K562 (cell line): Measurements from ENCODE around the gene SRF. TPM values are rescaled to one million over a fixed set of nuclear protein-coding genes. Genes with fewer than 3 reads are reported as not detected.
A peak's percentile ranks its signal among the peaks of the same experiment; 100 is the strongest.

Source experiments
- ATAC-seq: fragments of 200-7000 bp; cut with Tn5 transposase; 3 replicates; pipeline ENCODE4 v1.9.1; 2020; ENCODE audit warnings: moderate library complexity
- BruUV-seq: library from RNA; stranded (reverse); fragments of 400-500 nt; replicated peaks from 2 replicates; lab custom pipeline; 2021; lab: Mats Ljungman, UMichigan
- CTCF ChIA-PET: fragments of 300-600 bp; formaldehyde crosslinking; extraction: SDS; loops from one replicate; lab custom pipeline; 2021; ENCODE audit warnings: low intra/inter-chr PET ratio; lab: Yijun Ruan, JAX
- POLR2A ChIA-PET: fragments of 300-600, 350-650 bp; sonication (Branson Sonifier 250); formaldehyde crosslinking; extraction: SDS; loops from one replicate; lab custom pipeline; 2021; ENCODE audit warnings: antibody characterized with exemption, inconsistent platforms; lab: Yijun Ruan, JAX
- DNase-seq, 4 experiments: peaks; one replicate each; pipeline versions ENCODE4 v3.0.0 to v3.0.0-alpha.2; 2011 to 2018; ENCODE audit warnings: low spot score in 3 of 4, mixed read lengths in 3 of 4; ENCODE audit errors: extremely low read depth in 1 of 4
- FAIRE-seq: peaks from 2 replicates; lab custom pipeline; 2011; peaks lifted over from hg19 to GRCh38; lab: Jason Lieb, UNC
- H2AFZ ChIP-seq: 2 replicates; pipeline ENCODE4 v1.6.0; 2011; ENCODE audit warnings: low read depth, low read length, control low read depth, inconsistent platforms
- H3K27ac ChIP-seq: fragments of 200-600 bp; 3 replicates; pipeline ENCODE4 v1.8.0; 2011; ENCODE audit warnings: low read depth, mild to moderate bottlenecking, control low read depth, inconsistent platforms, low read length, moderate library complexity, mixed read lengths; ENCODE audit errors: extremely low read depth
- H3K27me3 ChIP-seq, 2 experiments: fragments of 300-600 bp in 1 of 2; 2 replicates in 1 of 2; 3 replicates in 1 of 2; pipeline versions ENCODE4 v1.6.0 to v1.8.0; 2011; ENCODE audit warnings: inconsistent platforms in 2 of 2, low read length in 2 of 2, mild to moderate bottlenecking in 1 of 2, mixed read lengths in 1 of 2, moderate library complexity in 1 of 2; ENCODE audit not compliant: control insufficient read depth in 2 of 2, insufficient read depth in 2 of 2
- H3K36me3 ChIP-seq: fragments of 300-600 bp; 3 replicates; pipeline ENCODE4 v1.8.0; 2011; ENCODE audit warnings: mild to moderate bottlenecking, low read length, inconsistent platforms; ENCODE audit not compliant: control insufficient read depth, insufficient read depth
- H3K4me1 ChIP-seq, 2 experiments: fragments of 200-600 bp in 1 of 2; replicated peaks in 1 of 2; 2 replicates in 1 of 2; 3 replicates in 1 of 2; pipeline versions ENCODE4 v1.5.1 to v1.8.0; 2011; ENCODE audit warnings: inconsistent platforms in 2 of 2, low read length in 2 of 2, mild to moderate bottlenecking in 1 of 2, mixed read lengths in 1 of 2, moderate library complexity in 1 of 2; ENCODE audit not compliant: control insufficient read depth in 2 of 2, insufficient read depth in 2 of 2
- H3K4me2 ChIP-seq: 2 replicates; pipeline ENCODE4 v1.6.1; 2011; ENCODE audit warnings: low read length, control low read depth, inconsistent platforms, mixed read lengths; ENCODE audit not compliant: insufficient read depth
- H3K4me3 ChIP-seq: fragments of 200-600 bp; sonication (generic), shearing (Covaris generic); 2 replicates; pipeline ENCODE4 v1.5.1; 2016; ENCODE audit warnings: control low read depth, inconsistent platforms
- H3K79me2 ChIP-seq: fragments of 200-600 bp; 3 replicates; pipeline ENCODE4 v1.8.0; 2011; ENCODE audit warnings: low read length, inconsistent platforms; ENCODE audit not compliant: control insufficient read depth, insufficient read depth
- H3K9ac ChIP-seq, 2 experiments: 2 replicates each; pipeline versions ENCODE4 v1.6.0 to v1.6.1; 2011; ENCODE audit warnings: low read depth in 2 of 2, low read length in 2 of 2, control low read depth in 1 of 2, inconsistent platforms in 1 of 2, mild to moderate bottlenecking in 1 of 2, mixed read lengths in 1 of 2; ENCODE audit not compliant: insufficient read depth in 1 of 2
- H3K9me1 ChIP-seq: one replicate; pipeline ENCODE4 v1.6.0; 2011; ENCODE audit warnings: inconsistent platforms, mild to moderate bottlenecking, low read length, moderate library complexity; ENCODE audit not compliant: control insufficient read depth, insufficient read depth
- H3K9me3 ChIP-seq: replicated peaks from 2 replicates; pipeline ENCODE4 v1.5.1; 2011; ENCODE audit warnings: low read depth, low read length, inconsistent platforms; ENCODE audit not compliant: control insufficient read depth, insufficient read depth
- H4K20me1 ChIP-seq: replicated peaks from 2 replicates; pipeline ENCODE4 v1.6.1; 2011; ENCODE audit warnings: low read length, inconsistent platforms, mixed read lengths; ENCODE audit not compliant: control insufficient read depth, insufficient read depth
- BRD4 ChIP-seq: fragments of 200-600 bp; sonication (generic); IDR thresholded peaks from 2 replicates; pipeline ENCODE4 v1.6.1; 2017; ENCODE audit warnings: inconsistent platforms
- CAMTA2 ChIP-seq: fragments of 250-450 bp; sonication (Bioruptor Pico); conservative IDR thresholded peaks from 2 replicates; pipeline ENCODE4 v1.5.1; 2022
- CBFB ChIP-seq: sonication (generic); formaldehyde crosslinking; IDR thresholded peaks from 2 replicates; pipeline ENCODE4 v1.4.0; 2020; ENCODE audit warnings: mild to moderate bottlenecking, missing genetic modification reagents
- GTF2E2 ChIP-seq: fragments of 200-800 bp; sonication (Bioruptor generic); IDR thresholded peaks from 2 replicates; pipeline ENCODE4 v1.6.1; 2016; ENCODE audit warnings: missing genetic modification characterization, missing compliant biosample characterization
- HDGF ChIP-seq: fragments of 450-650 bp; IDR thresholded peaks from 2 replicates; pipeline ENCODE4 v1.6.1; 2016
- HNRNPK ChIP-seq: fragments of 200-400 bp; formaldehyde crosslinking; IDR thresholded peaks from one replicate; pipeline ENCODE4 v1.6.1; 2018; ENCODE audit warnings: mild to moderate bottlenecking, low read depth, low read length; ENCODE audit not compliant: poor library complexity, severe bottlenecking
- MLLT1 ChIP-seq, 2 experiments: fragments of 450-650 bp; IDR thresholded peaks; 2 replicates each; pipeline ENCODE4 v1.6.1; 2016
- SP2 ChIP-seq: IDR thresholded peaks from 2 replicates; pipeline ENCODE4 v1.6.1; 2011; ENCODE audit warnings: mild to moderate bottlenecking, low read depth, low read length, moderate library complexity; ENCODE audit not compliant: poor library complexity, severe bottlenecking; ENCODE audit errors: extremely low read depth
- SRSF1 ChIP-seq: fragments of 200-400 bp; formaldehyde crosslinking; IDR thresholded peaks from 2 replicates; pipeline ENCODE4 v1.6.1; 2017; ENCODE audit warnings: mild to moderate bottlenecking, low read depth, low read length, moderate library complexity
- STAT5A ChIP-seq: IDR thresholded peaks from 2 replicates; pipeline ENCODE4 v1.6.1; 2012; ENCODE audit warnings: low read length, inconsistent platforms, borderline replicate concordance
- TGIF2 ChIP-seq: sonication (generic); formaldehyde crosslinking; IDR thresholded peaks from 2 replicates; pipeline ENCODE4 v1.8.1; 2022; ENCODE audit warnings: mild to moderate bottlenecking, missing genetic modification reagents, moderate library complexity
- WGBS: fragments of 100-300 bp; shearing (Covaris generic); methylation state at CpG from one replicate; pipeline ENCODE4 v1.1.6; 2016; ENCODE audit warnings: low coverage, mixed read lengths; ENCODE audit not compliant: insufficient coverage; ENCODE audit errors: missing lambda C conversion rate; 5-methylcytosine and 5-hydroxymethylcytosine counted together
- in situ Hi-C: fragments of 300-500 bp; cut with MboI; formaldehyde crosslinking; loops from 4 replicates; pipeline ENCODE4 v1.15.0; 2018; ENCODE audit warnings: inconsistent platforms, mixed read lengths
- intact Hi-C: fragments of 100-400 bp; cut with micrococcal nuclease; formaldehyde crosslinking; loops from 2 replicates; pipeline ENCODE4 v1.14.2; 2022
- polyA plus RNA-seq, 8 experiments: library from polyadenylated mRNA; depleted of rRNA in 4 of 8; stranded (reverse) in 5 of 8; unstranded in 3 of 8; fragments of >200 nt; fragmentation: Nextera tagmentation in 2 of 8; fragmentation: Illumina TruSeq in 1 of 8; extraction: Ambion mirVana in 2 of 8; extraction: Trizol in 1 of 8; gene quantifications; 2 replicates each; pipeline versions ENCODE4 v1.2.1 to v1.2.3, GENCODE V29; 2011 to 2014; ENCODE audit warnings: inconsistent platforms in 1 of 8, missing spikeins in 1 of 8
- total RNA-seq, 7 experiments: library from RNA; depleted of rRNA in 6 of 7; stranded (reverse); fragments of >200 nt in 6 of 7; fragmentation: Illumina TruSeq in 2 of 7; extraction: Trizol in 2 of 7; gene quantifications; 2 replicates each; pipeline versions ENCODE4 v1.2.1 to v1.2.3, GENCODE V29; 2011 to 2021; ENCODE audit warnings: low replicate concordance in 1 of 7
- TF ChIP-seq, protein P1 (sequence below): conservative IDR thresholded peaks from 2 replicates; pipeline ENCODE4 v1.6.1; 2011; ENCODE audit warnings: low read depth, mild to moderate bottlenecking, low read length; ENCODE audit not compliant: control insufficient read depth
- TF ChIP-seq, protein P2 (sequence below): sonication (generic); formaldehyde crosslinking; IDR thresholded peaks from 2 replicates; pipeline ENCODE4 v1.8.1; 2023; ENCODE audit warnings: mild to moderate bottlenecking, missing genetic modification reagents

The SRF gene
- total and polyA plus RNA-seq, 9 of the 15 experiments (the other 6 are each of a cell fraction or from before 2014, with no cell fraction given): 2.5 to 37.0 (median 24.6) TPM

DNA sequence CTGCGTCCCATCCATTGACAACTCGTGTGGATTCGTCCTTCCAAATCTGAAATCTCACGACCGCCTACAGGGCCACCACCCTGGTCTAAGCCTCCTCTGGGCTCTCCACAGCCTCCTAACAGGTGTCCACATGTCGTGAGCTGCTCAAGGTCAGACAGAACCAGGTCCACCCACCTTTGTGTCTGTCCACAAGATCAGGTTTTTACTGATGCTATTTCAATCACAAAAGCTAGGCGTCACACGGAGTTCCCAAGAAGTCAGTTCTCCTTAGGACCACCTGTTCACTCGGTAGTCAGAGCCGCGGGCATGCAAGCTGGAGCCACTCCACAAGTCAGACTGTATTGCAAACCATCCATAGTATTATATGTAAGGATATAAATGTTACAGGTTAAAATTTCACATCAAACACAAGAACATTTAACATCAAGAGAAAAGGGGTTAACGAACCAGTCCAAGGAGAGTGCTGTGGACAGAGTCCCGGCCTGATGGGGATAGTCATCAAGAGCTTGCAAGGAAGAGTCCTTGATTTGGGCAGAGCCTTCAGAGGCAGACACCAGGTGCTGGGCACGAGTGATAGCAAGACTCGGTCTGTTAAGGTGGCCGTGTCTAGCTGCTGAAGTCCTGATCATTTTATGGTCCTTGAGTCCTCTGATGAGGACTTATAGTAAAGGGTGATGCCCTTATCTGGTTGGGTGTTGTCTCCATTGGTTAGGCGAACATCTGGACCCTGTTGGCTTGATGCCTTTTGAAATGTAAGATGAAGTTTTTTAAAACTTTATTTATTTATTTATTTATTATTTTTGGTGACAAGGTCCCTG, 58.9 kb downstream of the SRF start:
- Histone ChIP-seq H3K79me2 (peaks cover 27% of the 10 kb centered on the region), H3K36me3 (peaks cover 19% of the 10 kb centered on the region; the same call in 2 of the 3 replicates), H2AFZ (peak overlapping the region; percentile 100), H3K9me3 (no peaks in the 10 kb centered on the region), H3K4me3 (no peak overlapping the region), H3K9ac (peak overlapping the region; percentile 94 to 99), H3K4me1 (peaks cover 17 to 33% of the 10 kb centered on the region in 2 experiments; a peak in 4 of 5 replicates), H4K20me1 (no peaks in the 10 kb centered on the region), H3K4me2 (peak overlapping the region; percentile 99), H3K27ac (no peak overlapping the region; the same call in 2 of the 3 replicates), H3K9me1 (no peaks in the 10 kb centered on the region), H3K27me3 (no peaks in the 10 kb centered on the region)
- POLR2A ChIA-PET: interaction anchor here (0.9 to 11.2 kb wide), 10 partner anchors 8 to 60 kb away, joined by 3 to 118 read pairs (median 4); partner anchors contain the start of genes CUL9 and TTBK1
- CTCF ChIA-PET: no interaction called here
- no peak for TF ChIP-seq STAT5A
- no peak for TF ChIP-seq BRD4
- TF ChIP-seq, protein P1, sequence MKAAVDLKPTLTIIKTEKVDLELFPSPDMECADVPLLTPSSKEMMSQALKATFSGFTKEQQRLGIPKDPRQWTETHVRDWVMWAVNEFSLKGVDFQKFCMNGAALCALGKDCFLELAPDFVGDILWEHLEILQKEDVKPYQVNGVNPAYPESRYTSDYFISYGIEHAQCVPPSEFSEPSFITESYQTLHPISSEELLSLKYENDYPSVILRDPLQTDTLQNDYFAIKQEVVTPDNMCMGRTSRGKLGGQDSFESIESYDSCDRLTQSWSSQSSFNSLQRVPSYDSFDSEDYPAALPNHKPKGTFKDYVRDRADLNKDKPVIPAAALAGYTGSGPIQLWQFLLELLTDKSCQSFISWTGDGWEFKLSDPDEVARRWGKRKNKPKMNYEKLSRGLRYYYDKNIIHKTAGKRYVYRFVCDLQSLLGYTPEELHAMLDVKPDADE: no peak
- no peak for TF ChIP-seq SRSF1
- TF ChIP-seq SP2: no peak
- TF ChIP-seq TGIF2 (CRISPR knock-in tag): no peak
- TF ChIP-seq HDGF: 0 out of 2 replicates have a peak, but pooled peaks have one; percentile 44
- TF ChIP-seq, protein P2, sequence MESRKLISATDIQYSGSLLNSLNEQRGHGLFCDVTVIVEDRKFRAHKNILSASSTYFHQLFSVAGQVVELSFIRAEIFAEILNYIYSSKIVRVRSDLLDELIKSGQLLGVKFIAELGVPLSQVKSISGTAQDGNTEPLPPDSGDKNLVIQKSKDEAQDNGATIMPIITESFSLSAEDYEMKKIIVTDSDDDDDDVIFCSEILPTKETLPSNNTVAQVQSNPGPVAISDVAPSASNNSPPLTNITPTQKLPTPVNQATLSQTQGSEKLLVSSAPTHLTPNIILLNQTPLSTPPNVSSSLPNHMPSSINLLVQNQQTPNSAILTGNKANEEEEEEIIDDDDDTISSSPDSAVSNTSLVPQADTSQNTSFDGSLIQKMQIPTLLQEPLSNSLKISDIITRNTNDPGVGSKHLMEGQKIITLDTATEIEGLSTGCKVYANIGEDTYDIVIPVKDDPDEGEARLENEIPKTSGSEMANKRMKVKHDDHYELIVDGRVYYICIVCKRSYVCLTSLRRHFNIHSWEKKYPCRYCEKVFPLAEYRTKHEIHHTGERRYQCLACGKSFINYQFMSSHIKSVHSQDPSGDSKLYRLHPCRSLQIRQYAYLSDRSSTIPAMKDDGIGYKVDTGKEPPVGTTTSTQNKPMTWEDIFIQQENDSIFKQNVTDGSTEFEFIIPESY: no peak
- TF ChIP-seq HNRNPK: no peak
- TF ChIP-seq MLLT1 (IDR thresholded peaks at IDR 0.05): peak in 1 of 2 experiments; percentile 44; a peak in 1 of 4 replicates
- TF ChIP-seq GTF2E2: 0 out of 2 replicates have a peak, but pooled peaks have one; percentile 14
- peak; percentile 81; the same call in 1 of the 2 replicates for TF ChIP-seq CBFB (CRISPR knock-in tag)
- no peak for TF ChIP-seq CAMTA2 (CRISPR knock-in tag)
- in situ Hi-C loops (no loop called here), intact Hi-C loops (loop anchor here (2.0 kb wide), 1 partner anchor 59 kb away; the partner anchor contains the start of gene SRF)
- DNase-seq: no peak
- FAIRE-seq: peak; percentile 58
- peak; percentile 5 for ATAC-seq
- WGBS: 63% methylated on average over 17 of the region's 17 CpGs
- BruUV-seq: no TSS peak
